Keratinocyte (primary cell): ENCODE data around the gene KRTAP5-2. TPM values are rescaled to one million over a fixed set of nuclear protein-coding genes. Genes with fewer than 3 reads are reported as not detected.

ENCODE experiments used
- DNase-seq: peaks from one replicate; pipeline ENCODE4 v3.0.0-alpha.2; 2011; ENCODE audit warnings: low read depth, missing footprints, low spot score
- FAIRE-seq: peaks from 2 replicates; lab custom pipeline; 2011; peaks lifted over from hg19 to GRCh38; lab: Jason Lieb, UNC
- H2AFZ ChIP-seq: 2 replicates; pipeline ENCODE4 v1.6.0; 2012; ENCODE audit warnings: low read length, control low read depth, inconsistent platforms; ENCODE audit not compliant: control insufficient read depth
- H3K27ac ChIP-seq: 2 replicates; pipeline ENCODE4 v1.5.1; 2011; ENCODE audit warnings: low read length; ENCODE audit not compliant: control insufficient read depth, insufficient read depth
- H3K27me3 ChIP-seq: 3 replicates; pipeline ENCODE4 v1.6.0; 2011; ENCODE audit warnings: low read length; ENCODE audit not compliant: control insufficient read depth, insufficient read depth; ENCODE audit errors: extremely low read depth
- H3K36me3 ChIP-seq, 2 experiments: 2 replicates in 1 of 2; 3 replicates in 1 of 2; pipeline ENCODE4 v1.5.1; 2011; ENCODE audit warnings: low read length in 2 of 2, mild to moderate bottlenecking in 1 of 2; ENCODE audit not compliant: control insufficient read depth in 2 of 2, insufficient read depth in 2 of 2; ENCODE audit errors: extremely low read depth in 1 of 2
- H3K4me1 ChIP-seq: 3 replicates; pipeline ENCODE4 v1.5.1; 2011; ENCODE audit warnings: low read length; ENCODE audit not compliant: control insufficient read depth, insufficient read depth; ENCODE audit errors: extremely low read depth
- H3K4me2 ChIP-seq: 3 replicates; pipeline ENCODE4 v1.6.0; 2011; ENCODE audit warnings: low read depth, low read length; ENCODE audit not compliant: control insufficient read depth, insufficient read depth; ENCODE audit errors: extremely low read depth
- H3K4me3 ChIP-seq, 3 experiments: fragments of 200-600 bp in 1 of 3; sonication (generic) in 1 of 3; 2 replicates in 2 of 3; 3 replicates in 1 of 3; pipeline ENCODE4 v1.5.1; 2011 to 2016; ENCODE audit warnings: low read length in 3 of 3, mild to moderate bottlenecking in 3 of 3, control low read depth in 2 of 3, inconsistent platforms in 1 of 3, low read depth in 1 of 3, mixed read lengths in 1 of 3, mixed run types in 1 of 3, moderate library complexity in 1 of 3; ENCODE audit not compliant: control insufficient read depth in 2 of 3, insufficient read depth in 2 of 3; ENCODE audit errors: extremely low read depth in 1 of 3
- H3K79me2 ChIP-seq: 2 replicates; pipeline ENCODE4 v1.6.0; 2012; ENCODE audit warnings: low read length; ENCODE audit not compliant: control insufficient read depth, insufficient read depth
- H3K9ac ChIP-seq: 3 replicates; pipeline ENCODE4 v1.6.0; 2011; ENCODE audit warnings: low read length; ENCODE audit not compliant: control insufficient read depth, insufficient read depth; ENCODE audit errors: extremely low read depth
- H3K9me1 ChIP-seq: 3 replicates; pipeline ENCODE4 v1.6.0; 2011; ENCODE audit warnings: low read length; ENCODE audit not compliant: control insufficient read depth, insufficient read depth; ENCODE audit errors: extremely low read depth
- H3K9me3 ChIP-seq: 2 replicates; pipeline ENCODE4 v1.5.1; 2012; ENCODE audit warnings: low read depth, low read length; ENCODE audit not compliant: control insufficient read depth
- H4K20me1 ChIP-seq: 3 replicates; pipeline ENCODE4 v1.6.0; 2011; ENCODE audit warnings: low read length; ENCODE audit not compliant: control insufficient read depth, insufficient read depth; ENCODE audit errors: extremely low read depth
- EZH2 ChIP-seq: IDR thresholded peaks from one replicate; pipeline ENCODE4 v1.6.1; 2012; ENCODE audit warnings: inconsistent platforms, mild to moderate bottlenecking, low read length, moderate library complexity
- dilution Hi-C: fragments of 300-500 bp; cut with MboI; formaldehyde crosslinking; loops from one replicate; pipeline ENCODE4 v1.7.0; 2020; ENCODE audit warnings: low sequenced_read_pairs; ENCODE audit not compliant: extremely low pct_ligation_motif_present
- polyA plus RNA-seq, 5 experiments: library from polyadenylated mRNA; depleted of rRNA in 3 of 5; stranded (reverse) in 3 of 5; stranded (forward) in 1 of 5; unstranded in 1 of 5; fragments of >200 nt; gene quantifications; 1 replicate in 1 of 5; 2 replicates in 3 of 5; 3 replicates in 1 of 5; pipeline versions ENCODE4 v1.2.1 to v1.2.3, GENCODE V29; 2011 to 2012; ENCODE audit warnings: missing spikeins in 2 of 5, low read depth in 1 of 5, low replicate concordance in 1 of 5
- TF ChIP-seq, protein P1 (sequence below), 3 experiments: IDR thresholded peaks in 1 of 3; conservative IDR thresholded peaks in 1 of 3; optimal IDR thresholded peaks in 1 of 3; 2 replicates in 2 of 3; 3 replicates in 1 of 3; pipeline versions ENCODE3 to v1.5.1; 2011; ENCODE audit warnings: low read length in 3 of 3, mild to moderate bottlenecking in 3 of 3, moderate library complexity in 2 of 3, control low read depth in 1 of 3, inconsistent platforms in 1 of 3; ENCODE audit not compliant: insufficient read depth in 2 of 3; ENCODE audit errors: extremely low read depth in 1 of 3

The KRTAP5-2 gene
- polyA plus RNA-seq, 1 donor (not counting 4 experiments of a cell fraction or from before 2014, with no cell fraction given) = not detected

DNA sequence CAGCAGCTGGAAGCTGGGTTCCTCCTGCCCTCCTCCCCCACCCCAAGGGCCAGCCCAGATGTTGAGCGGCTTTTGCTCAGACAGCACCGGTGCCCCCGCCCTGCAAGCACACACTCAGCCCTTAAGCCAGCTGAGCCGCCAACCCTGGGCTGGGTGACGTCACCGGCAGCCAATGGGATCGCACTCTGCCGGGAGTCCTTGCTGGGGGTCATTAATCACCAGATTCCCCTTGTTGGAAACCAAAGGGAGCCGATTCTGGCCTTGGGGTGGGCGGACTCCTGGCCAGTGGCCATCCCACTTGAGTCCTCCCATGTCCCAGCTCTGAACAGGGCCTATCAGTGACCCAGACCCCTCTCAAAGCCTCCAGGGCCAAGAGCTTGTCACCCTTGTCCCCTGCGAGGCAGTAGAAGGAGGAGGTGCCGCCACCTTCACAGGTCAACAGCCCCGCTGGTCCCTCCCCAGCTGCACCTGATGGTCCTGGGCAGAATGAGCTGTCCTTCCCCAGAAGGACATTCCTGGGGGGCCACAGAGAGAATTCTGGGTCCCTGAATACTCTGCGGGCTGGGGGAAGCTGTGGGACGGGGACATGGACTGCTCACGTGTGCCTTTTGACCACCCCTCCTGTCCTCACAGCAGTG lies 33.4 kb downstream of the KRTAP5-2 start:
- dilution Hi-C loops = no loop called here
- no peak overlapping the region for H3K9ac ChIP-seq
- no peaks in the 10 kb centered on the region for H3K9me3 ChIP-seq
- no peaks in the 10 kb centered on the region for H3K9me1 ChIP-seq
- DNase-seq (peak; percentile 19), FAIRE-seq (no peak)
- no peak overlapping the region for H3K4me3 ChIP-seq
- H3K36me3 ChIP-seq = peaks cover 0 to 3% of the 10 kb centered on the region in 2 experiments
- H4K20me1 ChIP-seq = peaks cover 2% of the 10 kb centered on the region
- no peak overlapping the region for H3K4me2 ChIP-seq
- TF ChIP-seq, protein P1, sequence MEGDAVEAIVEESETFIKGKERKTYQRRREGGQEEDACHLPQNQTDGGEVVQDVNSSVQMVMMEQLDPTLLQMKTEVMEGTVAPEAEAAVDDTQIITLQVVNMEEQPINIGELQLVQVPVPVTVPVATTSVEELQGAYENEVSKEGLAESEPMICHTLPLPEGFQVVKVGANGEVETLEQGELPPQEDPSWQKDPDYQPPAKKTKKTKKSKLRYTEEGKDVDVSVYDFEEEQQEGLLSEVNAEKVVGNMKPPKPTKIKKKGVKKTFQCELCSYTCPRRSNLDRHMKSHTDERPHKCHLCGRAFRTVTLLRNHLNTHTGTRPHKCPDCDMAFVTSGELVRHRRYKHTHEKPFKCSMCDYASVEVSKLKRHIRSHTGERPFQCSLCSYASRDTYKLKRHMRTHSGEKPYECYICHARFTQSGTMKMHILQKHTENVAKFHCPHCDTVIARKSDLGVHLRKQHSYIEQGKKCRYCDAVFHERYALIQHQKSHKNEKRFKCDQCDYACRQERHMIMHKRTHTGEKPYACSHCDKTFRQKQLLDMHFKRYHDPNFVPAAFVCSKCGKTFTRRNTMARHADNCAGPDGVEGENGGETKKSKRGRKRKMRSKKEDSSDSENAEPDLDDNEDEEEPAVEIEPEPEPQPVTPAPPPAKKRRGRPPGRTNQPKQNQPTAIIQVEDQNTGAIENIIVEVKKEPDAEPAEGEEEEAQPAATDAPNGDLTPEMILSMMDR (optimal IDR thresholded peaks at IDR 0.05 in 1 of 3, IDR thresholded peaks at IDR 0.05 in 1 of 3, conservative IDR thresholded peaks at IDR 0.05 in 1 of 3; ENCODE audit: extremely low read depth in 1 of 3, insufficient read depth in 2 of 3, low read length in 3 of 3) = no peak
- TF ChIP-seq EZH2 = no peak
- H3K79me2 ChIP-seq = no peaks in the 10 kb centered on the region
- H3K27me3 ChIP-seq = peaks cover 3% of the 10 kb centered on the region
- H3K4me1 ChIP-seq = no peaks in the 10 kb centered on the region
- no peak overlapping the region for H2AFZ ChIP-seq
- no peak overlapping the region for H3K27ac ChIP-seq

DNA sequence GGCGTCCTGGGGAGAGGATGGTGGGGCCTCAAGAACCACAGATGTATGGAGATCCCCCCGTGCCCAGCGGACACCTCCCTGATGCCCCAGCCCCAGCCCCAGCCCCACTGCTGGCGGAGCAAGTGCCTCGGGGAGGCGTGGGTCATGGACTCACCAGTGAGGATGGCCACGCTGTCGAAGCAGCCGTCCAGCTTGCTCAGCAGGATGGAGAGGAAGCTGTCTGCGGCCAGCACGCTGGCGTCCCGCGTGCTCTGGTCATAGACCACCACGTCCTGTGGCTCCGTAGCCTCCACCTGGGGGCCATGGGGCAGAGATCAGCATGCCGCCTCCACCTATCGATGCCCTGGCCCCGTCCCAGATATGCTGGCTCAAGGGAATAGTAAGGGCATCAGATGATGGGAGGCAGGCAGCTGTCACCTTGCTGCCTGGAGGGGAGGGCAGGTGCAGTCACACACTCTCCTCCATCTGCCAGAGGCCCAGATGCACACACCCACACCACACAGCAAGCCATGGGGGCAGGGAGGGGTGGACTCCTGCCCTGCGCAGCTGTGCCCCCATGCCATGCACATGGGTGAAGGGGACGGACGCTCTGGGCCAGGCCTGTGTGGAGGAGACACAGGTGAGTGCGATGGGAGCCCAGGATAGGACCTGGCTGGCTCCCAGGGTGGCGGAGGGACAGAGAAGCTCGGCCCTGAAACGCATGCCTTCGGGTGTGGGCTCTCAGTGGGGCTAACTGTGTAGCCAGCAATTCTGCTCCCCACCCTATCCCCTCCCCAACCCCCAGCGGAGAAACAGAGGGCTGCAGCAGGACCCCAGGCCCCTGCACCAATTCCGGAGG lies 34.2 kb downstream of the KRTAP5-2 start:
- Histone ChIP-seq H3K9ac (no peak overlapping the region), H4K20me1 (peaks cover 2% of the 10 kb centered on the region), H3K4me2 (no peak overlapping the region), H3K27ac (no peak overlapping the region), H2AFZ (no peak overlapping the region), H3K9me1 (no peaks in the 10 kb centered on the region), H3K36me3 (peaks cover 0 to 3% of the 10 kb centered on the region in 2 experiments), H3K9me3 (no peaks in the 10 kb centered on the region), H3K4me1 (peaks cover 4% of the 10 kb centered on the region), H3K79me2 (no peaks in the 10 kb centered on the region), H3K4me3 (no peak overlapping the region), H3K27me3 (no peaks in the 10 kb centered on the region)
- no peak for DNase-seq
- FAIRE-seq = no peak
- dilution Hi-C loops = no loop called here
- TF ChIP-seq, protein P1 (optimal IDR thresholded peaks at IDR 0.05 in 1 of 3, IDR thresholded peaks at IDR 0.05 in 1 of 3, conservative IDR thresholded peaks at IDR 0.05 in 1 of 3; ENCODE audit: extremely low read depth in 1 of 3, insufficient read depth in 2 of 3, low read length in 3 of 3) = no peak
- no peak for TF ChIP-seq EZH2
